Effector memory CD4-positive, alpha-beta T cell (primary cell): ENCODE data around the gene CCDC88A.
"Not testable (repeated sequence)": the region's sequence is repeated elsewhere in the genome, so short reads cannot be mapped to it uniquely, and the experiment has no call there.

Source experiments
- DNase-seq, 3 donors: peaks; one replicate each; pipeline ENCODE4 v3.0.0-alpha.2; 2020
- H3K27ac ChIP-seq: 2 replicates; pipeline ENCODE4 v1.7.0; 2013; ENCODE audit warnings: mild to moderate bottlenecking, low read length, moderate library complexity; ENCODE audit not compliant: insufficient read depth, poor library complexity, severe bottlenecking
- H3K27me3 ChIP-seq: replicated peaks from 2 replicates; pipeline ENCODE4 v1.7.0; 2013; ENCODE audit warnings: mild to moderate bottlenecking, low read length; ENCODE audit not compliant: insufficient read depth, control insufficient read depth, poor library complexity, severe bottlenecking
- H3K36me3 ChIP-seq: 2 replicates; pipeline ENCODE4 v1.7.0; 2013; ENCODE audit warnings: mild to moderate bottlenecking, low read length, moderate library complexity; ENCODE audit not compliant: control insufficient read depth, insufficient read depth
- H3K4me1 ChIP-seq: 2 replicates; pipeline ENCODE4 v1.7.0; 2013; ENCODE audit warnings: low read length, mild to moderate bottlenecking; ENCODE audit not compliant: control insufficient read depth, insufficient read depth, poor library complexity, severe bottlenecking
- H3K4me3 ChIP-seq: 2 replicates; pipeline ENCODE4 v1.7.0; 2013; ENCODE audit warnings: low read length, low read depth, mild to moderate bottlenecking; ENCODE audit not compliant: insufficient read depth, poor library complexity, severe bottlenecking
- H3K9me3 ChIP-seq: 2 replicates; pipeline ENCODE4 v1.7.0; 2013; ENCODE audit warnings: mild to moderate bottlenecking, low read length, moderate library complexity; ENCODE audit not compliant: control insufficient read depth

The CCDC88A gene

GRCh38 chr2:55279214-55279835 is 140.3 kb downstream of the CCDC88A start:
- H3K27ac ChIP-seq = not testable (repeated sequence)

GRCh38 chr2:55277310-55277709 is 142.3 kb downstream of the CCDC88A start:
- Histone ChIP-seq H3K36me3 (no peaks in the 10 kb centered on the region), H3K27ac (no peak overlapping the region), H3K9me3 (no peaks in the 10 kb centered on the region), H3K4me1 (peaks cover 5% of the 10 kb centered on the region), H3K27me3 (no peaks in the 10 kb centered on the region), H3K4me3 (no peak overlapping the region)
- DNase-seq = no peak

More at GRCh38 chr2:55279214-55279835, 140.3 kb downstream of the CCDC88A start:
- H3K36me3 ChIP-seq, DNase-seq, H3K27me3 ChIP-seq, H3K4me1 ChIP-seq, H3K4me3 ChIP-seq, H3K9me3 ChIP-seq: not testable (repeated sequence)

GRCh38 chr2:55274346-55274745 is 145.3 kb downstream of the CCDC88A start:
- H3K36me3 ChIP-seq, H3K27me3 ChIP-seq, H3K9me3 ChIP-seq, H3K27ac ChIP-seq, DNase-seq, H3K4me1 ChIP-seq, H3K4me3 ChIP-seq: not testable (repeated sequence)

DNA sequence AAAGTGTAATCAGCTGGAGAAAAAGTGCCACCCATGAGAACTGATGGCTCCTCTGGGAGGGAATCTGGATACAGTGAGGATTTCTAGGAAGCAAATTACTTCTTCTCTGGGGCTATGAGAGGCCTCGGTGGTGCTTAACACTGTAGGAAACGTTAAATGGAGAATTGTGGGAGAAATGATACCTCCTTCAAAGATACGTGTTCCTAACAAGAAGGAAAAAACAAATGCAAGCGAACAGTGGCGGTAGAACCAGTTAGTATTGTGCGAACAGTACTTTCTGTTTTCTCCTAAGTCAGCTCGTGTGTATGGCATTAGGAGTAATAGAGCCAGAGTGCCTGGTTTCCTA is 150.0 kb downstream of the CCDC88A start:
- Histone ChIP-seq H3K4me3 (peak overlapping the region; percentile 64), H3K4me1 (peaks cover 9% of the 10 kb centered on the region), H3K36me3 (no peaks in the 10 kb centered on the region), H3K27me3 (no peaks in the 10 kb centered on the region), H3K9me3 (no peaks in the 10 kb centered on the region), H3K27ac (peak overlapping the region; percentile 74)
- no peak for DNase-seq

DNA sequence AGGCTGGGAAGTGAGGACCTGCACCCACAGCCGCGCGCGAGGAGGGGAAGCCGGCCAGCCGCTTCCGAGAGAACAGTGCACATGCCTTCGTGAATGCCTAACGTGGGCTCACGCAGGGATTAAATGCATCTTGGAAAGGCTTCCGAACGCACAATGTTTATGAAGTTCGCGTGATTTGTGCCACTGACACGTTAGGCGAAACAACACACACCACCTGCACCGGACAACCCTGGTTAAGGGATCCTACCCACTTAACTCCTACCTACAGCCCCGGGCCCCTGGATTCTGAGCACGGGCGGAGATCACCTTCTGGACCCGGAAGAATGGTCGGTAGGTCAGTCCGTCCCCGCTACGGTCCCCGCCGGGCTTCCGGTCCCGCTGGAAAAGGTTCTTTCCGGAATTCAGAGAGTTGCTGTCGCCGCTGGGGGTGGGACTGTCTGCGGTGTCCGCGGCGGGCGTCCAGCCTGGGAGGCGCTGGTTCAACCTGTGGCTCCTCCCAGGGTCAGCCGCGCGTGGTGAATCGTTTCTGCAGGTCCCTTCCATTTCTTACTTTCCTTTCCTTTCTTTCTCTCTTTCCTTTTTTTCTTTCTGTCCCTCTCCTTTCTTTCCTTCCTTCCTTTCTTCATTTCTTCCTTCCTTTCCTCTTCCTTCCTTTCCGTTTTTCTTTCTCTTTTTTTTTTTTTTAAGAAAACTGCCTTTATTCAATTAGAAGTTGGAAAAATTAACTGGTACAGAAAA is 150.6 kb downstream of the CCDC88A start, which contains the start of gene MTIF2:
MTIF2 (minus strand) TSS at position 325 of the 738 bp plus-strand sequence. CDS start 5,373 bp downstream, outside the sequence.
- Histone ChIP-seq H3K36me3 (no peaks in the 10 kb centered on the region), H3K4me1 (peaks cover 9% of the 10 kb centered on the region), H3K4me3 (peak within 1 kb of the TSS; percentile 64), H3K27me3 (no peaks in the 10 kb centered on the region), H3K27ac (peak within 1 kb of the TSS; percentile 74), H3K9me3 (no peaks in the 10 kb centered on the region)
- DNase-seq = peak; percentile 75 to 85 (median 79)

GRCh38 chr2:55268288-55268906 is 151.3 kb downstream of the CCDC88A start:
- Histone ChIP-seq H3K4me3 (peak overlapping the region; percentile 64), H3K27ac (peak overlapping the region; percentile 74), H3K27me3 (no peaks in the 10 kb centered on the region), H3K36me3 (no peaks in the 10 kb centered on the region), H3K4me1 (peaks cover 9% of the 10 kb centered on the region), H3K9me3 (no peaks in the 10 kb centered on the region)
- no peak for DNase-seq

GRCh38 chr2:55259586-55259985 is 160.1 kb downstream of the CCDC88A start:
- not testable (repeated sequence) for H3K4me1 ChIP-seq, DNase-seq, H3K4me3 ChIP-seq, H3K9me3 ChIP-seq, H3K27me3 ChIP-seq, H3K27ac ChIP-seq
- H3K36me3 ChIP-seq = peaks cover 16% of the 10 kb centered on the region

- Histone ChIP-seq H3K4me1 (no peaks in the 10 kb centered on the region), H3K36me3 (peaks cover 18% of the 10 kb centered on the region), H3K27ac (no peak overlapping the region), H3K4me3 (no peak overlapping the region), H3K27me3 (no peaks in the 10 kb centered on the region), H3K9me3 (no peaks in the 10 kb centered on the region)
- DNase-seq = no peak
Measured at GRCh38 chr2:55252832-55253231, 166.8 kb downstream of the CCDC88A start.

- no peak for DNase-seq
- no peaks in the 10 kb centered on the region for H3K9me3 ChIP-seq
- H3K36me3 ChIP-seq = peaks cover 22% of the 10 kb centered on the region
- no peaks in the 10 kb centered on the region for H3K27me3 ChIP-seq
- H3K4me3 ChIP-seq = no peak overlapping the region
- no peaks in the 10 kb centered on the region for H3K4me1 ChIP-seq
- H3K27ac ChIP-seq = no peak overlapping the region
Measured at GRCh38 chr2:55247025-55247424, 172.6 kb downstream of the CCDC88A start.

DNA sequence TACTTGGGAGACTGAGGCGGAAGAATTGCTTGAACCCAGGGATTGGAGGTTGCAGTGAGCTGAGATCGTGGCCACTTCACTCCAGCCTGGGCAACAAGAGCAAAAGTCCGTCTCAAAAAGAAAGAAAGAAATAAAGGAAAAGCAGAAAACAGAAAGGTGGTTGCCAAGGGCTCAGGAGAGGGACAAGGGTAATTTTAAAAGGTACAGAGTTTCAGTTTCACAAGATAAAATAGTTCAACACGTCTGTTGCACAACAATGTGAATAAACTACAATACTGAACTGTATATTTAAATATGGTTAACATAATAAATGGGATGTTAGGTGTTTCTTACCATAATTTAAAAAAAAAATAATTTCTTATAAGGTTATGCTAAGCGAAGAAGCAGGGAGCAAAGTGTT is 174.2 kb downstream of the CCDC88A start:
- H3K4me1 ChIP-seq = no peaks in the 10 kb centered on the region
- no peak for DNase-seq
- no peaks in the 10 kb centered on the region for H3K9me3 ChIP-seq
- H3K4me3 ChIP-seq = no peak overlapping the region
- H3K27ac ChIP-seq = no peak overlapping the region
- peaks cover 20% of the 10 kb centered on the region for H3K36me3 ChIP-seq
- H3K27me3 ChIP-seq = no peaks in the 10 kb centered on the region
